ENCODE data around the gene EIF2AK2.

DNA sequence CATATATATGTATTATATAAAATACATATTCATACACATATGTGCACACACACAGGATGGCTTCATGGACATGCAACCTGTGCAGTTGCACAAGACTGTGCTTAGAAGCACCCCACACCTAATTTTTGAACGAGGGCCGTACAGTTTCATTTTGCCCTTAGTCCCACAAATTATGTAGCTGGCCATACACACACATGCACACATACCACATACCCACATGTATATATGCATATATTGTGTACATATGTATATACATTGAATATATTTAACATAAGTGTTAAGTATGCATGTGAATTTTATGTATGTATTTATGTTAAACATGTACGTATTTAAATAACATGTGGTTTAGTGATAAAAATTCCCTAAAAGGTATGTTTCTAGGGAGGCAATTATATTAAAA, 54.2 kb downstream of the EIF2AK2 start:
- TF ChIP-seq, protein P1, sequence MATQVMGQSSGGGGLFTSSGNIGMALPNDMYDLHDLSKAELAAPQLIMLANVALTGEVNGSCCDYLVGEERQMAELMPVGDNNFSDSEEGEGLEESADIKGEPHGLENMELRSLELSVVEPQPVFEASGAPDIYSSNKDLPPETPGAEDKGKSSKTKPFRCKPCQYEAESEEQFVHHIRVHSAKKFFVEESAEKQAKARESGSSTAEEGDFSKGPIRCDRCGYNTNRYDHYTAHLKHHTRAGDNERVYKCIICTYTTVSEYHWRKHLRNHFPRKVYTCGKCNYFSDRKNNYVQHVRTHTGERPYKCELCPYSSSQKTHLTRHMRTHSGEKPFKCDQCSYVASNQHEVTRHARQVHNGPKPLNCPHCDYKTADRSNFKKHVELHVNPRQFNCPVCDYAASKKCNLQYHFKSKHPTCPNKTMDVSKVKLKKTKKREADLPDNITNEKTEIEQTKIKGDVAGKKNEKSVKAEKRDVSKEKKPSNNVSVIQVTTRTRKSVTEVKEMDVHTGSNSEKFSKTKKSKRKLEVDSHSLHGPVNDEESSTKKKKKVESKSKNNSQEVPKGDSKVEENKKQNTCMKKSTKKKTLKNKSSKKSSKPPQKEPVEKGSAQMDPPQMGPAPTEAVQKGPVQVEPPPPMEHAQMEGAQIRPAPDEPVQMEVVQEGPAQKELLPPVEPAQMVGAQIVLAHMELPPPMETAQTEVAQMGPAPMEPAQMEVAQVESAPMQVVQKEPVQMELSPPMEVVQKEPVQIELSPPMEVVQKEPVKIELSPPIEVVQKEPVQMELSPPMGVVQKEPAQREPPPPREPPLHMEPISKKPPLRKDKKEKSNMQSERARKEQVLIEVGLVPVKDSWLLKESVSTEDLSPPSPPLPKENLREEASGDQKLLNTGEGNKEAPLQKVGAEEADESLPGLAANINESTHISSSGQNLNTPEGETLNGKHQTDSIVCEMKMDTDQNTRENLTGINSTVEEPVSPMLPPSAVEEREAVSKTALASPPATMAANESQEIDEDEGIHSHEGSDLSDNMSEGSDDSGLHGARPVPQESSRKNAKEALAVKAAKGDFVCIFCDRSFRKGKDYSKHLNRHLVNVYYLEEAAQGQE (IDR thresholded peaks at IDR 0.05; ENCODE audit: insufficient read depth in 1 of 2, low read depth in 2 of 2, low read length in 2 of 2), result no peak
- no peak for TF ChIP-seq POLR2AphosphoS5 (IDR thresholded peaks at IDR 0.05; ENCODE audit: low read depth, low read length)

All from PFSK-1 (cell line).